Activated B cell treated with CpG ODN at 0.5 μM for 24 hours (primary cell): ENCODE data around the gene FBXO45. TPM values are rescaled to one million over a fixed set of nuclear protein-coding genes. Genes with fewer than 3 reads are reported as not detected.

Experiments used
- ATAC-seq: fragments of 200-7000 bp; cut with Tn5 transposase; one replicate; pipeline ENCODE4 v1.10.0; 2021; ENCODE audit warnings: low read depth, mild to moderate bottlenecking, moderate library complexity
- CTCF ChIA-PET: fragments of 350-600 bp; sonication (Branson Sonifier 250); formaldehyde crosslinking; loops from one replicate; lab custom pipeline; 2021; ENCODE audit warnings: antibody characterized with exemption; lab: Charles Lee
- POLR2A ChIA-PET: fragments of 350-600 bp; sonication (Branson Sonifier 250); formaldehyde crosslinking; loops from one replicate; lab custom pipeline; 2021; ENCODE audit warnings: antibody characterized with exemption; lab: Charles Lee
- DNase-seq: peaks from one replicate; pipeline ENCODE4 v3.0.0; 2022
- H3K27ac Mint-ChIP-seq: one replicate; pipeline ENCODE4 v1.8.0; 2020; ENCODE audit warnings: mixed read lengths
- H3K27me3 Mint-ChIP-seq: one replicate; pipeline ENCODE4 v1.8.0; 2021; ENCODE audit warnings: mixed read lengths
- H3K36me3 Mint-ChIP-seq: one replicate; pipeline ENCODE4 v1.8.0; 2021; ENCODE audit warnings: low read depth, mixed read lengths
- H3K4me1 Mint-ChIP-seq: one replicate; pipeline ENCODE4 v1.8.0; 2021; ENCODE audit warnings: mixed read lengths
- H3K4me3 Mint-ChIP-seq: one replicate; pipeline ENCODE4 v1.8.0; 2020; ENCODE audit warnings: mild to moderate bottlenecking, mixed read lengths
- H3K9me3 Mint-ChIP-seq: one replicate; pipeline ENCODE4 v1.8.0; 2020; ENCODE audit warnings: mixed read lengths
- intact Hi-C: fragments of 100-400 bp; cut with micrococcal nuclease; formaldehyde crosslinking; loops from one replicate; pipeline ENCODE4 v1.15.1; 2024
- total RNA-seq: library from RNA; stranded (reverse); gene quantifications from 2 replicates; pipeline ENCODE4 v1.2.3, GENCODE V29; 2022
- TF ChIP-seq, protein P1 (sequence below): fragments of 200-600 bp; IDR thresholded peaks from one replicate; pipeline ENCODE4 v1.8.0; 2022; ENCODE audit warnings: antibody characterized with exemption, mild to moderate bottlenecking

Gene FBXO45
- total RNA-seq, 1 donor from 2014 or later: 6.5 TPM

DNA sequence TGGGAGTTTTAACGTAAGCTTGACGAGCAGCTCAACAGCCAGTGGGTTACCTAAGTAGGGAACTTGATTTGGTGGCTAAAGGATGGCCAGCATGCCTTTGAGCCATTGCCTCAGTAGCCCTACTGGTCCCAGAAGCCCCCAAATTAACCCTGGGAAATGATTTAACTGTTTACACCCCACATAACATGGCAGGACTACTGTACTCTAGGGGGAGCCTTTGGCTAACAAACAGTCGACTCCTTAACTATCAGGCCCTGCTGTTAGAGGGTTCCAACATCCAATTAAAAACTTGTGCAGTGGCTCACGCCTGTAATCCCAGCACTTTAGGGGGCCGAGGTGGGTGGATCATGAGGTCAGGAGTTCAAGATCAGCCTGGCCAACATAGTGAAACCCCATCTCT is 43.9 kb upstream of the FBXO45 start:
- DNase-seq (no peak), ATAC-seq (no peak)
- Mint-ChIP-seq H3K36me3 (peaks cover 6% of the 10 kb centered on the region), H3K4me3 (no peak overlapping the region), H3K4me1 (peaks cover 9% of the 10 kb centered on the region), H3K27me3 (no peaks in the 10 kb centered on the region), H3K27ac (no peak overlapping the region), H3K9me3 (peaks cover 21% of the 10 kb centered on the region)
- intact Hi-C loops: no loop called here
- CTCF ChIA-PET: no interaction called here
- TF ChIP-seq, protein P1, sequence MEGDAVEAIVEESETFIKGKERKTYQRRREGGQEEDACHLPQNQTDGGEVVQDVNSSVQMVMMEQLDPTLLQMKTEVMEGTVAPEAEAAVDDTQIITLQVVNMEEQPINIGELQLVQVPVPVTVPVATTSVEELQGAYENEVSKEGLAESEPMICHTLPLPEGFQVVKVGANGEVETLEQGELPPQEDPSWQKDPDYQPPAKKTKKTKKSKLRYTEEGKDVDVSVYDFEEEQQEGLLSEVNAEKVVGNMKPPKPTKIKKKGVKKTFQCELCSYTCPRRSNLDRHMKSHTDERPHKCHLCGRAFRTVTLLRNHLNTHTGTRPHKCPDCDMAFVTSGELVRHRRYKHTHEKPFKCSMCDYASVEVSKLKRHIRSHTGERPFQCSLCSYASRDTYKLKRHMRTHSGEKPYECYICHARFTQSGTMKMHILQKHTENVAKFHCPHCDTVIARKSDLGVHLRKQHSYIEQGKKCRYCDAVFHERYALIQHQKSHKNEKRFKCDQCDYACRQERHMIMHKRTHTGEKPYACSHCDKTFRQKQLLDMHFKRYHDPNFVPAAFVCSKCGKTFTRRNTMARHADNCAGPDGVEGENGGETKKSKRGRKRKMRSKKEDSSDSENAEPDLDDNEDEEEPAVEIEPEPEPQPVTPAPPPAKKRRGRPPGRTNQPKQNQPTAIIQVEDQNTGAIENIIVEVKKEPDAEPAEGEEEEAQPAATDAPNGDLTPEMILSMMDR: no peak
- POLR2A ChIA-PET: no interaction called here

DNA sequence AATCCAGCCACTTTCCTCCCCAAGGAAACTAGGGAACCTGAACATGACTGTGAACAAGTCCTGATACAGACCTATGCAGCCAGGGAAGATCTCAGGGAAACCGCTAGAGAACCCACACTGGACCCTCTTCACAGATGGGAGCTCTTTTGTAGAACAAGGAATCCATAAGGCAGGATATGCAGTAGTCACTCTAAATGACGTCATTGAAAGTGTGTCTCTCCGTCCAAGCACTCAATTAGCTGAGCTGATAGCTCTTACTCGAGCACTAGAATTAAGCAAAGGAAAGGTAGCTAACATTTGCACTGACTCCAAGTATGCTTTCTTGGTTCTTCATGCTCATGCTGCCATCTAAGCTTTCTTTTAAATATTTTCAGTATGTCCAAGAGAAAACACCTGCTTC is 43.3 kb upstream of the FBXO45 start:
- ATAC-seq: no peak
- Mint-ChIP-seq H3K27me3 (no peaks in the 10 kb centered on the region), H3K36me3 (peaks cover 5% of the 10 kb centered on the region), H3K4me1 (peaks cover 9% of the 10 kb centered on the region), H3K9me3 (peaks cover 17% of the 10 kb centered on the region), H3K27ac (no peak overlapping the region), H3K4me3 (no peak overlapping the region)
- DNase-seq: no peak
- TF ChIP-seq, protein P1: no peak
- intact Hi-C loops: loop anchor here (5.0 kb wide), 1 partner anchor 162 kb away; no protein-coding TSS in a partner anchor
- POLR2A ChIA-PET: no interaction called here
- CTCF ChIA-PET: no interaction called here

DNA sequence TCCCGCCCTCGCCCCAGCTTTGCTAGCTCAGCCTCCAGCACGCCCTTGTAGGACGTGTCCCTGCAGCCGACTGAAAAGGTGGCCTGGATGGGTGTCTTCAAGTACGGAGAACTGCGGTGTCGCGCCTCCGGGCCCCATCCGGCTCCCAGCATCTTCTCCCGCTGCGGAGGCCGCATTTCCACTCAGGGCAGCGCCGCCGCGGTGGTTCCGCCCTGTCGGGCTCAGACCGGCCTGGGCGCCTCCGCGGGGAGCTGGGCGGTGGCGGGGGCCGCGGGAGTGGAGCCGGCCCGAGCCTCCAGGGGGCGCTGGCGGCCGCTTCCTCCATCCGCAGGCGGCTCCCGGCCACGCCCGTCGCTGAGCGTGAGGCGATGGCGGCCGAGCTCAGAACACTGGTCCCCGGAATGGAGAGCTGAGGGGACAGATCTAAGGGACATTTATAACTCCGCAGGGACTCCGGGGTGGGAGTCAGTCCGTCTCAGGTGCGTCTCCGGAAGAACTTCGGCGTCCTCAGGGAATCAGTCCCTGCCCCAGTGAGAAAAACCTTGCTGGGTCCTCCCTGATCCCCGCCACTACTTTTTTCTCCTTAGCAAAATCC is 39.7 kb upstream of the FBXO45 start:
- peak; percentile 97 for ATAC-seq
- H3K4me3 Mint-ChIP-seq: peak overlapping the region; percentile 77

DNA sequence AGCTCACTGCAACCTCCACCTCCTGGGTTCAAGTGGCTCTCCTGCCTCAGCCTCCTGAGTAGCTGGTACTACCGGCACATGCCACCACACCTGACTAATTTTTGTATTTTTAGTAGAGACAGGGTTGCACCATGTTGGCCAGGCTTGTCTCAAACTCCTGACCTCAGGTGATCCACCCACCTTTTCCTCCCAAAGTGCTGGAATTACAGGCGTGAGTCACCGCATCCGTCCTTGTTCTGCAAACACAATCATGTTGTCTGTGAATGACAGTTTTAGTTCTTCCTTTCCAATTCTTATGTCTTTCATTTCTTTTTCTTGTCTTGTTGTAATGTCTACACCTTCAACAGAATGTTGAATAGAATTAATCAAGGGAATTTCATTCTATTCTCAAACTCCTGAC is 37.0 kb upstream of the FBXO45 start:
- H3K27ac Mint-ChIP-seq: no peak overlapping the region
- no peak overlapping the region for H3K4me3 Mint-ChIP-seq

More for the DNA sequence above, 39.7 kb upstream of the FBXO45 start:
- TF ChIP-seq, protein P1: no peak
- no peaks in the 10 kb centered on the region for H3K27me3 Mint-ChIP-seq
- POLR2A ChIA-PET: interaction anchor here (0.6 to 2.1 kb wide), 15 partner anchors 21 to 414 kb away, joined by 3 to 14 read pairs (median 4); partner anchors contain the start of genes FBXO45, NCBP2, NRROS and PAK2
- H3K4me1 Mint-ChIP-seq: peaks cover 9% of the 10 kb centered on the region
- no peaks in the 10 kb centered on the region for H3K9me3 Mint-ChIP-seq
- CTCF ChIA-PET: interaction anchor here (0.6 to 1.8 kb wide), 14 partner anchors 10 to 441 kb away, joined by 3 to 12 read pairs (median 4); partner anchors contain the start of genes FBXO45, NCBP2, RNF168 and WDR53
- peak overlapping the region; percentile 68 for H3K27ac Mint-ChIP-seq
- intact Hi-C loops: loop anchor here (1.0 to 5.0 kb wide), 4 partner anchors 25 to 440 kb away; partner anchors contain the start of genes FBXO45, PIGZ, RNF168 and WDR53
- H3K36me3 Mint-ChIP-seq: no peaks in the 10 kb centered on the region
- peak; percentile 92 for DNase-seq

DNA sequence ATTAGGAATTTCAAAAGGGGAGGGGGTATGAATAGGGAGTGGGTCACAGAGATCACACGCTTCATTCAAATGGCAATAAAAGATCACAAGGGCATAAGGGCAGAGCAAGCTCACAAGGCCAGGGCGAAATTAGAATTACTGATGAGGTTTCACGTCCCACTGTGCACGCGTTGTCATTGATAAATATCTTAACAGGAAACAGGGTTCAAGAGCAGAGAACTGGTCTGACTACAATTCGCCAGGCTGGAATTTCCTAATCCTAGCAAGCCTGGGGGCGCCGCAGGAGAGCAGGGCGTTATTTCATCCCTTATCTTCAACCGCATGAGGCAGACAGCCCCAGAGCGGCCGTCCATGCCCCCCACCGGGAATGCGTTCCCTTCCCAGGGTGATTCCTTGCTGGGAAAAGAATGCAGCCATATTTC is 35.2 kb upstream of the FBXO45 start:
- H3K9me3 Mint-ChIP-seq: no peaks in the 10 kb centered on the region
- no peak overlapping the region for H3K4me3 Mint-ChIP-seq
- no peaks in the 10 kb centered on the region for H3K36me3 Mint-ChIP-seq
- CTCF ChIA-PET: no interaction called here
- H3K4me1 Mint-ChIP-seq: peaks cover 4% of the 10 kb centered on the region
- ATAC-seq (no peak), DNase-seq (no peak)
- no peaks in the 10 kb centered on the region for H3K27me3 Mint-ChIP-seq
- POLR2A ChIA-PET: no interaction called here
- no peak overlapping the region for H3K27ac Mint-ChIP-seq
- TF ChIP-seq, protein P1: no peak
- intact Hi-C loops: no loop called here

More for the DNA sequence above, 37.0 kb upstream of the FBXO45 start:
- TF ChIP-seq, protein P1: no peak
- peaks cover 9% of the 10 kb centered on the region for H3K4me1 Mint-ChIP-seq
- ChIA-PET CTCF (no interaction called here), POLR2A (no interaction called here)
- DNase-seq (no peak), ATAC-seq (no peak)
- no peaks in the 10 kb centered on the region for H3K27me3 Mint-ChIP-seq
- H3K36me3 Mint-ChIP-seq: no peaks in the 10 kb centered on the region
- intact Hi-C loops: no loop called here
- no peaks in the 10 kb centered on the region for H3K9me3 Mint-ChIP-seq
